Effector CD8-positive, alpha-beta T cell (primary cell): ENCODE results near the gene ATCAY.

ENCODE experiments used
- DNase-seq: peaks from one replicate; lab custom pipeline; 2025; lab: John Stamatoyannopoulos, UW

ATCAY gene

DNA sequence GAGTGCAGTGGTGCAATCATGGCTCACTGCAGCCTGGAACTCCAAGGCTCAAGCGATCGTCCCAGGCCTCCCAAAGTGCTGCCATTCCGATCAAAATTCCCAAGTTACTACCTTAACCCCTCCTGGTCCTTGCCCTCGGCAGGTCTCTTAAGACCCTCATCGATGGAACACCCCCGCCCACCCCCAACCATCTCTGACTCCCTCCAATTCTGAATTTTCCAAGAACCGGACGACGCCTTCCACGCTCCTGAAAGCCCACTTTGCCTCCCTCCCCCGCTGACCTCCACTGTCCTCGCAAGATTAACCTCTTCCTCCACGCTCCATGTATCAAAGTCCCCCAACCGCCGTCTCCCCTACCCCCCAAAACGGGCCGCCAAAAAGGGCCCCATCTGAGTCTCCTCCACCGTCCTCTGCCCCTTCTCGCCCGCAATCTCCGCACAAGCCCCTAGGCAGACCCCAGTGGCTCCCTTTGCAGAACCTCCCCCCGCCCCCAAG, 89.9 kb downstream of the ATCAY start:
- DNase-seq, result no peak

DNA sequence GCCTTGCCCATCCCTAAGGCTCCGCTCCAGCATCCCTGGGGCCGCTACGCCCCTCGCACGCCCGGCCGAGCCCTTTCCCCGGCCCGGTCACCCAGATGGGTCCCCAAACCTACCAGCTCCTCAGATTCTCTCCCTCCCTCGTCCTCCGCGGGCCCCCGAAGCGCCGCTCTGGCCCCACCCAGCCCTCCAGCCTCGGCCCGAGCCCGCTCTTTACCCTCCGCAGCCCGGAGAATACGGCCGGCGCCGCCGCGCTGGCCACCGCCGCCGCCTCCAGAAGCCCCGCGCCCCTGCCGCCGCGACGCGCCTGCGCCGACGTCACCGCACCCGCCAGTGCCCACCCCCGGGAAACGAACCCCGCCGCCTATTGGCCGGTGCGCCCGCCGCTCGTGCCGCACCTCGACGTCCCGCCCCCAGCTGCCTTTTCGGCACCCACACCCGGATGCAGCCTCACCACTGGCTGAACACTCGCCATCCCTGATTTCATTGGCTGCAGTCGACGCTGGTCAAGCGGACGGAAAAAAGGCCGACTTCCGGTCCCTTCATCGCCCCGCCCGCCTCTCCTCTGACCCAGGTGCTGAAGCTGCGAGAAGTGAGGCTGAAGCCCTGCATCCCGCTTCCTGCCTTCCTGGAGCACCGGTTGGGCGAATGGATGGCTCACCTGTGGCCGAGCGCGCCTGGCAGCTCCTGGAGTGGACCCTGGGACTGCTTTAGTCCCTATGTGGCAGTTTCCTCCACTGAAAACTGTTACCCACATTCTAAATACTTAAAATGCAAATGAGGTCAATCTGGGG, 90.5 kb downstream of the ATCAY start, which contains the start of gene DAPK3:
Gene DAPK3, minus strand, starts transcription at position 292 of the 791 bp plus-strand sequence. CDS start 1,364 bp downstream, outside the sequence.
- DNase-seq, result peak; percentile 84

DNA sequence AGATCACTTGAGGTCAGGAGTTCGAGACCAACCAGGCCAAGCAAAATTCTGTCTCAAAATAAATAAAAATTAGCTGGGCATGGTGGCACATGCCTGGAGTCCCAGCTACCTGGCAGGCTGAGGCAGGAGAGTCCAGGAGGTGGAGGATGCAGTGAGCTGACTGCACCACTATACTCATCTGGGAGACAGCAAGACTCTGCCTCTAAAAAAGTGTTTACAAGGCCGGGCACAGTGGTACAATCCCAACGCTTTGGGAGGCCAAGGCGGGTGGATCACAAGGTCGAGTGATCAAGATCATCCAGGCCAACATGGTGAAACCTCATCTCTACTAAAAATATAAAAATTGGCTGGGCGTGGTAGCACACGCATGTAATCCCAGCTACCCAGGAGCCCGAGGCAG, 94.7 kb downstream of the ATCAY start:
- DNase-seq, result no peak

DNA sequence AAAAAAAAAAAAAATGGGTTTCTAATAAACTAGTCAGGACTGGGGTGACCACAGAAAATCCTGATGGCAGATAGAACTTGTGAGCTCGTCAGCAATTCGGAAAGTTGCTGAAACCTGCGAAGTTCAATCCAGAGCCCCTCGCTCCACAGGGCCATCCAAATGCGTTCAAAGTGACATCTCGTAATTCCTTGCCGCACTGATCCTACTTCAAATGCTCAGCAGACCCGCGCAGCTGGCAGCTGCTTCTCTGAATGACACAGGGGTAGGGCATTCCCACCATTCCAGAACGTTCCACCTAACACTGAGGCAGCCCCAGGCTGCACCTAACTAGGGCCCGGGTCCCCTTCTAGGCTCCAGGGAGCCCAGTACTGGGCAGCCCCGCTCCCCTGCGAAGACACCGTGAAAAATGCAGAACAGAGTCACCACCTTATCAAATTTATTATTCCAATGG, 95.2 kb downstream of the ATCAY start:
- DNase-seq, result no peak

DNA sequence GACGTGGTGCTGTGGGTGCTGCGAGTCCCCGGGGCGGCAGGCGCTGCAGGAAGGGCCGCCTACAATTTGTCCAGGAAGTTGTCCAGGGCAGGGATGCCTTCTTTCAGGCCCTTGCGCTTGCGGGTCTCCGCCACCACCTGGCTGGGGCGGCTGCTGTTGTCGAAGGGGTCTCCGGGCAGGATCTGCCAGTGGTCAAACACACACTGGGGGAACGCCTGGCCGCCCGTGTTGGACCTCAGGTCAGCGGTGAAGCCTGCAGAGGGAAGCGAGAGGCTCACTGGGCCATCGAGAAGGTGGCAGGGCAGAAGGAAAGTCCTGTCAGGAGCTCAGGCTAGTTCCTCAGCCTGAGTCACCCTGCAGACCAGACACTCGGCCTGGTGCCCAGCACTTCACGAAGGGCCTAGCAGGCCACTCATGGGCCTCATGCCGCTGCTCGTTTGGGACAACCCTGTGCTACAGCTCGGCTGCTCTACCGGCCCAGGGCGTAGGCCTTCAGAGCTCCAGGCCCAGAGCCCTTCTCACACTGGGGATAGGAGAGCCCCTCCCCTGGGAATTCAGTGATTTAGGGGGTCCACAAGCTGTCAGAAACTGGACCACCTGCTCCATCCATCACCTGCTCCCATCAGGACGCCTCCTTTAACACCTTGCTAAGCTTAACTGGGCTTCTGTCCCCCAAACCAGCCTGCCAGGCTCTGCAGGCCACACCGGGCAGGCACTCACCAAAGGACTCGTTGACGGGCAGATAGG, 96.2 kb downstream of the ATCAY start:
- DNase-seq, result no peak
